ACC112 (cell line): ENCODE data around the gene GPR89A.
"Not testable (repeated sequence)": the region's sequence is repeated elsewhere in the genome, so short reads cannot be mapped to it uniquely, and the experiment has no call there.

Experiments
- H2AFZ ChIP-seq: fragments of 200-600 bp; sonication (generic); one replicate; pipeline ENCODE4 v1.6.0; 2017; ENCODE audit warnings: antibody characterized with exemption, low read length; ENCODE audit not compliant: unreplicated experiment
- H3K27ac ChIP-seq: fragments of 200-600 bp; sonication (generic); 2 replicates; pipeline ENCODE4 v1.5.1; 2014; ENCODE audit warnings: low read depth, mild to moderate bottlenecking, antibody characterized with exemption, low read length, moderate library complexity
- H3K27me3 ChIP-seq: fragments of 200-600 bp; sonication (generic); 2 replicates; pipeline ENCODE4 v1.6.1; 2014; ENCODE audit warnings: mild to moderate bottlenecking, antibody characterized with exemption, low read length, moderate library complexity, mixed read lengths; ENCODE audit not compliant: insufficient read depth
- H3K36me3 ChIP-seq: fragments of 200-600 bp; sonication (generic); 2 replicates; pipeline ENCODE4 v1.6.1; 2016; ENCODE audit warnings: mild to moderate bottlenecking, antibody characterized with exemption, low read length, moderate library complexity, mixed read lengths; ENCODE audit not compliant: insufficient read depth
- H3K4me1 ChIP-seq: fragments of 200-600 bp; sonication (generic); one replicate; pipeline ENCODE4 v1.6.1; 2016; ENCODE audit warnings: low read length, mixed read lengths; ENCODE audit not compliant: insufficient read depth, unreplicated experiment, control insufficient read depth
- H3K4me3 ChIP-seq: fragments of 200-600 bp; sonication (generic); 2 replicates; pipeline ENCODE4 v1.5.1; 2014; ENCODE audit warnings: mild to moderate bottlenecking, low read depth, low read length
- H3K79me2 ChIP-seq: fragments of 200-600 bp; sonication (generic); one replicate; pipeline ENCODE4 v1.6.0; 2016; ENCODE audit warnings: low read length; ENCODE audit not compliant: control insufficient read depth, unreplicated experiment, insufficient read depth

Gene GPR89A

GRCh38 chr1:145686078-145686477, 78.3 kb downstream of the GPR89A start:
- peaks cover 14% of the 10 kb centered on the region for H3K4me1 ChIP-seq
- H3K79me2 ChIP-seq, H3K36me3 ChIP-seq, H3K27ac ChIP-seq, H3K4me3 ChIP-seq, H3K27me3 ChIP-seq, H2AFZ ChIP-seq: not testable (repeated sequence)

GRCh38 chr1:145688328-145688727, 80.5 kb downstream of the GPR89A start:
- Histone ChIP-seq H3K4me1 (peaks cover 19% of the 10 kb centered on the region), H3K27ac (no peak overlapping the region), H3K79me2 (no peaks in the 10 kb centered on the region), H2AFZ (no peak overlapping the region), H3K27me3 (no peaks in the 10 kb centered on the region), H3K36me3 (0 out of 2 replicates have a peak, but pooled peaks cover 5% of the 10 kb centered on the region), H3K4me3 (no peak overlapping the region)

- Histone ChIP-seq H3K4me3 (no peak overlapping the region), H3K36me3 (0 out of 2 replicates have a peak, but pooled peaks cover 5% of the 10 kb centered on the region), H3K79me2 (no peaks in the 10 kb centered on the region), H3K4me1 (peaks cover 19% of the 10 kb centered on the region), H2AFZ (no peak overlapping the region), H3K27ac (no peak overlapping the region), H3K27me3 (no peaks in the 10 kb centered on the region)
These were observed 81.1 kb downstream of the GPR89A start for GRCh38 chr1:145688924-145689323.

- H3K27me3 ChIP-seq = no peaks in the 10 kb centered on the region
- peak overlapping the region; percentile 56 for H3K27ac ChIP-seq
- no peak overlapping the region for H3K4me3 ChIP-seq
- no peak overlapping the region for H2AFZ ChIP-seq
- 0 out of 2 replicates have a peak, but pooled peaks cover 5% of the 10 kb centered on the region for H3K36me3 ChIP-seq
- no peaks in the 10 kb centered on the region for H3K79me2 ChIP-seq
- H3K4me1 ChIP-seq = peaks cover 19% of the 10 kb centered on the region
These were observed 82.1 kb downstream of the GPR89A start for GRCh38 chr1:145689922-145690321.

GRCh38 chr1:145690587-145691558, 83.1 kb downstream of the GPR89A start:
- Histone ChIP-seq H3K79me2 (no peaks in the 10 kb centered on the region), H3K27ac (peak overlapping the region; percentile 56), H3K27me3 (no peaks in the 10 kb centered on the region), H3K4me3 (no peak overlapping the region), H3K4me1 (peaks cover 19% of the 10 kb centered on the region), H2AFZ (peak overlapping the region; percentile 9), H3K36me3 (0 out of 2 replicates have a peak, but pooled peaks cover 5% of the 10 kb centered on the region)

DNA sequence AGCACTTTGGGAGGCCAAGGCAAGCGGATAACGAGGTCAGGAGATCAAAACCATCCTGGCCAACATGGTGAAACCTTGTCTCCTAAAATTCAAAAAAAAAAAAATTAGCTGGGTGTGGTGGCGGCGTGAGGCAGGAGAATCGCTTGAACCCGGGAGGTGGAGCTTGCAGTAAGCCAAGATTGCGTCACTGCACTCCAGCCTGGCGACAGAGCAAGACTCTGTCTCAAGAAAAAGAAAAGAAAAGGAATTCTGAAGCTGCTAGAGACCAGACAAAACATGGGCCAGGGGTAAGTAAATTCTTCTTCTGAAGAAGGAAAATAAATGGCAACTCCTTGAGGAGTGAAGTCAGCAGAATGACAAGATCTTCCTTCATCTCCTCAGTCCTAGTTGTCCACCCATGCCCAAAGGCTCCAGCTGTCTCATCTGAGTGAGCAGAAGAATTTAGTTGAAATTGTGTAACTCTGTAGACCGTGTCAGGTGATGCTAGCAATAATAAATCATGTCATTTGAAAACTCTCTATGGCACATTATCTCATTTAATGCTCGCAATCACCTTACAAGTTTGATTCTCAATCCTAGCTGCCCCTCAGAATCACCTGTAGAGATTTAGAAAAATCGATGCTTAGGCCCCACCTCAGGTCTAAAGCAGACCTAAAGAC, 85.1 kb downstream of the GPR89A start:
- H3K36me3 ChIP-seq = 0 out of 2 replicates have a peak, but pooled peaks cover 2% of the 10 kb centered on the region
- H2AFZ ChIP-seq = no peak overlapping the region
- no peak overlapping the region for H3K27ac ChIP-seq
- no peaks in the 10 kb centered on the region for H3K27me3 ChIP-seq
- no peaks in the 10 kb centered on the region for H3K79me2 ChIP-seq
- no peak overlapping the region for H3K4me3 ChIP-seq
- peaks cover 19% of the 10 kb centered on the region for H3K4me1 ChIP-seq

GRCh38 chr1:145695821-145696629, 88.2 kb downstream of the GPR89A start:
- Histone ChIP-seq H3K4me1 (peaks cover 5% of the 10 kb centered on the region), H3K27me3 (no peaks in the 10 kb centered on the region; the same call in 1 of the 2 replicates)

GRCh38 chr1:145696630-145696960, 88.8 kb downstream of the GPR89A start:
- Histone ChIP-seq H3K27ac (no peak overlapping the region), H3K4me1 (no peaks in the 10 kb centered on the region), H3K79me2 (no peaks in the 10 kb centered on the region), H3K4me3 (no peak overlapping the region), H3K27me3 (no peaks in the 10 kb centered on the region; the same call in 1 of the 2 replicates), H2AFZ (no peak overlapping the region), H3K36me3 (no peaks in the 10 kb centered on the region)

More at GRCh38 chr1:145695821-145696629, 88.2 kb downstream of the GPR89A start:
- no peaks in the 10 kb centered on the region for H3K36me3 ChIP-seq
- H3K27ac ChIP-seq = no peak overlapping the region
- H3K4me3 ChIP-seq = no peak overlapping the region
- H3K79me2 ChIP-seq = no peaks in the 10 kb centered on the region
- no peak overlapping the region for H2AFZ ChIP-seq

GRCh38 chr1:145701306-145701862, 93.6 kb downstream of the GPR89A start:
- Histone ChIP-seq H3K4me3 (no peak overlapping the region), H3K27ac (no peak overlapping the region), H2AFZ (no peak overlapping the region), H3K36me3 (no peaks in the 10 kb centered on the region), H3K4me1 (peaks cover 8% of the 10 kb centered on the region), H3K79me2 (no peaks in the 10 kb centered on the region), H3K27me3 (no peaks in the 10 kb centered on the region; the same call in 1 of the 2 replicates)

DNA sequence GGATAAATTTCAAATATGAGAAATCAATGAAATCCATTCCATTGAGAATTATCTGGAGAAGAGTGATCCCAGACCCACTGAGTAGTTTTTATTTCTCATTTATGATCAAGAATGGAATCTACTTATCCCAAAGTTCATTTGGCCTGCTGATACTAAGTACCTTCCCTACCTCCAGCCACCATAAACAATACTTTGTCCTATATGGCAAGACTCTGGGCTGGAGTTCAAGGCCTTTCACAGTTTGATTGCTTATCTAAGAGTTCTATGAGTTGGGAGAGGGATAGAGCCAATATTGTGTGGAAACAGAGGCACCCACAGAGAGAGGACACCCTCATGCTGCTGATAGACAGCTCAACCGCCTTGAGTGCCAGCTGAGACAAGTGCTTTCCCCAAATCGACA, 94.3 kb downstream of the GPR89A start:
- H3K79me2 ChIP-seq = no peaks in the 10 kb centered on the region
- H3K4me1 ChIP-seq = peaks cover 15% of the 10 kb centered on the region
- no peak overlapping the region for H3K27ac ChIP-seq
- no peaks in the 10 kb centered on the region; the same call in 1 of the 2 replicates for H3K27me3 ChIP-seq
- H2AFZ ChIP-seq = no peak overlapping the region
- H3K4me3 ChIP-seq = no peak overlapping the region
- no peaks in the 10 kb centered on the region for H3K36me3 ChIP-seq
